ENCODE results near the gene BCAT1.

The BCAT1 gene

DNA sequence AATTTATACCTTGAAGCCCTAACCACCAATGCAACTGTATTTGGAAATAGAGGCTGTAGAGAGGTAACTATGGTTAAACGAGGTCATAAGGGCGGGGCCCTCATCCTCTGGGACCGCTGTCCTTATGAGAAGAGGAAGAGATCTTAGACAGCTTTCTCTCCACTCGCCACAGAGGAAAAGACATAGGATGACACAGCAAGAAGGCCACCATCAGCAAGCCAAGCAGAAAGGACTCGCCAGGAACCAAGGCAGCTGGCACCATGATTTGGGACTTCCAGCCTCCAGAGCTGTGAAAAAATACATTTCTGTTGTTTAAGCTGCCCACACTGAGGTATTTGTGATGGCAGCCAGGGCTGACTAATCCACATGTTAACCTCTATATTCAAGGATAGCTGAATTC is 30.4 kb upstream of the BCAT1 start:
- Mint-ChIP-seq H3K4me1 (peaks cover 12% of the 10 kb centered on the region), H3K27ac (peak overlapping the region in 1 of 3 experiments; percentile 95), H3K27me3 (ENCODE audit: low read depth) (no peaks in the 10 kb centered on the region), H3K36me3 (ENCODE audit: low read depth) (no peaks in the 10 kb centered on the region), H3K9me3 (peaks cover 12% of the 10 kb centered on the region), H3K4me3 (no peak overlapping the region)
- TF ChIP-seq, protein P1, sequence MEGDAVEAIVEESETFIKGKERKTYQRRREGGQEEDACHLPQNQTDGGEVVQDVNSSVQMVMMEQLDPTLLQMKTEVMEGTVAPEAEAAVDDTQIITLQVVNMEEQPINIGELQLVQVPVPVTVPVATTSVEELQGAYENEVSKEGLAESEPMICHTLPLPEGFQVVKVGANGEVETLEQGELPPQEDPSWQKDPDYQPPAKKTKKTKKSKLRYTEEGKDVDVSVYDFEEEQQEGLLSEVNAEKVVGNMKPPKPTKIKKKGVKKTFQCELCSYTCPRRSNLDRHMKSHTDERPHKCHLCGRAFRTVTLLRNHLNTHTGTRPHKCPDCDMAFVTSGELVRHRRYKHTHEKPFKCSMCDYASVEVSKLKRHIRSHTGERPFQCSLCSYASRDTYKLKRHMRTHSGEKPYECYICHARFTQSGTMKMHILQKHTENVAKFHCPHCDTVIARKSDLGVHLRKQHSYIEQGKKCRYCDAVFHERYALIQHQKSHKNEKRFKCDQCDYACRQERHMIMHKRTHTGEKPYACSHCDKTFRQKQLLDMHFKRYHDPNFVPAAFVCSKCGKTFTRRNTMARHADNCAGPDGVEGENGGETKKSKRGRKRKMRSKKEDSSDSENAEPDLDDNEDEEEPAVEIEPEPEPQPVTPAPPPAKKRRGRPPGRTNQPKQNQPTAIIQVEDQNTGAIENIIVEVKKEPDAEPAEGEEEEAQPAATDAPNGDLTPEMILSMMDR (IDR thresholded peaks at IDR 0.05; ENCODE audit: unreplicated experiment in 3 of 3), result no peak

DNA sequence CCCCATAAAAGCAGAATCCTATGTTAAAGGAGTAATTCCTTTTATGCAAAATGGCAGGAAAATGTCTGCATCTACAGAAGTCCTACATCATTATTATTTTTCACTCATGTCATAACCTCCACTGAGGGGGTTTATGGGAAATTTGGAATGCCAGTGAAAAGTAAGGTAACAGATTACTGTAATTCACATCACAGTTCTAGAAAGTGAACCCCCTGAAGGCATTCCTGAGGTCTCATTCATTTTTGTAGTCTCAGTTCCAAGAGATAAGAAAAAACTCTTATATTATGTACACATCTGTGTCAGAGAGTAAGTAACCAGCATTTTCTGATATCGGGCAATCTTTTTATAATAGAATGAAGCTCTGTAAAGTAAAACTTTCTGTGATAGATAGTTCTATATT is 28.8 kb upstream of the BCAT1 start:
- TF ChIP-seq, protein P1 (IDR thresholded peaks at IDR 0.05; ENCODE audit: unreplicated experiment in 3 of 3), result no peak
- H3K27ac Mint-ChIP-seq, result no peak overlapping the region

DNA sequence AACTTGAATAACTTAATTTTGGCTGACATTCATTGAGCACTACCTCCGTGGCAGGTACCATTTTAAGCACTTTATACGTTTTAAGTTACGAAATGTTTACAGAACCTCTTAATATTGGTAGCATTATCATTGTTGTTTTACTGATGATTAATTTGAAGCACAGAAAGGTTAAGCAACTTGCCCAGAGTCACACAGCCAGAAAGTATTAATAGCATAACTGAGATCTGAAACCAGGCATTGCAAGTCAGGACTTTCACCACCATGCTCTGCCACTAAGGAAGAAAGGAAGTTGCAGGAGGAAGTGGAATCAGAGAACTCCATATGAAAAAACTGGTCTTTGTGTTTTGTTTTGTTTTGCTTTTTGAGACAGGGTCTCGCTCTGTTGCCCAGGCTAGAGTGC is 28.2 kb upstream of the BCAT1 start:
- Mint-ChIP-seq H3K36me3 (ENCODE audit: low read depth) (no peaks in the 10 kb centered on the region), H3K27me3 (ENCODE audit: low read depth) (no peaks in the 10 kb centered on the region), H3K27ac (no peak overlapping the region), H3K9me3 (no peaks in the 10 kb centered on the region), H3K4me3 (no peak overlapping the region), H3K4me1 (peaks cover 12% of the 10 kb centered on the region)
- TF ChIP-seq, protein P1 (IDR thresholded peaks at IDR 0.05; ENCODE audit: unreplicated experiment in 3 of 3), result no peak

More for the DNA sequence above, 28.8 kb upstream of the BCAT1 start:
- no peaks in the 10 kb centered on the region for H3K36me3 Mint-ChIP-seq (ENCODE audit: low read depth)
- no peaks in the 10 kb centered on the region for H3K27me3 Mint-ChIP-seq (ENCODE audit: low read depth)
- H3K4me1 Mint-ChIP-seq, result peaks cover 12% of the 10 kb centered on the region
- no peak overlapping the region for H3K4me3 Mint-ChIP-seq
- peaks cover 5% of the 10 kb centered on the region for H3K9me3 Mint-ChIP-seq

DNA sequence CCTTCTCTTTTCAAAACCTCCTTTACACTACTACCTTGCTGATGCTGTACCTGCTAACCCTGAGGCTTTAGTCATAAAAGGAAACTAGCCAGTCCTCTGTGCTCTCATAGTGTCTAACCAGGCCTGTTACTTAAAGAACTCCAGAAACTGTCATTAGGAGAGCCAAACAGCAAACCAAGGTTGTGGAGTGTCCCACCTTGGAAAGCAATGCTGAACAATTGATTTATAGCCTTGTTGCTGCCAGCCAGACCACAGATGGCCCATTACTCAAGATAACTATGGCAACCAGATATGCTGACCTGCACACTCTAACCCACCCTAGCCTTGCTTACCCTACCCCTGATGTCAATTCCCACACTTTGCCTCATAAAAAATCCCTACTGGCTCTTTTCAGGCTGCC is 26.5 kb upstream of the BCAT1 start:
- TF ChIP-seq, protein P1 (IDR thresholded peaks at IDR 0.05; ENCODE audit: unreplicated experiment in 3 of 3), result no peak
- H3K27me3 Mint-ChIP-seq (ENCODE audit: low read depth), result no peaks in the 10 kb centered on the region
- H3K4me3 Mint-ChIP-seq, result no peak overlapping the region
- peaks cover 12% of the 10 kb centered on the region for H3K4me1 Mint-ChIP-seq
- H3K27ac Mint-ChIP-seq, result peak overlapping the region in 2 of 3 experiments; percentile 16 to 72
- no peaks in the 10 kb centered on the region for H3K9me3 Mint-ChIP-seq
- no peaks in the 10 kb centered on the region for H3K36me3 Mint-ChIP-seq (ENCODE audit: low read depth)

DNA sequence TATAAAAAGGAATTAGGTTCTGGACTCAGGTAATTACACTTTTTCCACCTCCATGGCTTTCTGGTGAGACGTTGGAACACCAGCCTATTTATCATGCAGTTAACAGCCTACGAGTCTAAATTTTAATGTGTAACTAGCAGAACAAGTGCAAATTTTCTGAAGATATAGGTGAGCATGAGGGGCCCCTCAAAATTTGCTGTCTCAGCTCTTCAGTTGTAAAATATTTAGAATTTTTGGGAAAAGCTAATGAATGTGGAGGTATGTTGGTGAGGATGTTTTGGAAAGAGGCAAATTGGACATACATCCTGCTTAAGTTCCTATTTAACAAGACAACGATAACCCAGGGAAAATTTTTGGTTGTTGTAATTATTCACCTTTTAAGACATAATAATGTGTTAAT is 25.3 kb upstream of the BCAT1 start:
- H3K36me3 Mint-ChIP-seq (ENCODE audit: low read depth), result no peaks in the 10 kb centered on the region
- no peaks in the 10 kb centered on the region for H3K9me3 Mint-ChIP-seq
- no peaks in the 10 kb centered on the region for H3K27me3 Mint-ChIP-seq (ENCODE audit: low read depth)
- peaks cover 7% of the 10 kb centered on the region for H3K4me1 Mint-ChIP-seq
- H3K4me3 Mint-ChIP-seq, result no peak overlapping the region
- TF ChIP-seq, protein P1 (IDR thresholded peaks at IDR 0.05; ENCODE audit: unreplicated experiment in 3 of 3), result no peak
- peak overlapping the region in 1 of 3 experiments; percentile 38 for H3K27ac Mint-ChIP-seq

DNA sequence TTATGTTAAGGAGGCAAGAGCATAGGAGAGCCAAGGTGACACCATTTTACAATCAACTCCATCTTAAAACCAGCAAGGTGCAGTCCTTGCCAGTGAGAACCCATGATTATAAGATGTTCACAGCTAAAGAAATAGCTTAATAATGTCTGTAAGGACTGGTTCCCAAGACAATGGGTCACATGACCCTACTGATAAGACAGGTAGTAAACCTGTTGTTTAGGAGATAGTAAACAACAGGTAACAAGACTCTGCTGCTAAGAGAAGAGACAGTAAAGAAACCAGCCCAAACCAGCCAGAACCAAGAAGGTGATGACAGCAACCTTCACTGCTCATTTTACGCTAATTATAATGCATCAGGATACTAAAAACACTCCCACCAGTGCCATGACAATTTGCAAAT is 23.2 kb upstream of the BCAT1 start:
- Mint-ChIP-seq H3K36me3 (ENCODE audit: low read depth) (no peaks in the 10 kb centered on the region), H3K27ac (no peak overlapping the region), H3K27me3 (ENCODE audit: low read depth) (no peaks in the 10 kb centered on the region), H3K9me3 (no peaks in the 10 kb centered on the region), H3K4me1 (peaks cover 7% of the 10 kb centered on the region), H3K4me3 (no peak overlapping the region)
- TF ChIP-seq, protein P1 (IDR thresholded peaks at IDR 0.05; ENCODE audit: unreplicated experiment in 3 of 3), result no peak
